ENCODE results near the gene WDFY3.

Gene WDFY3

GRCh38 chr4:84778041-84778440 is 188.4 kb downstream of the WDFY3 start:
- DNase-seq, result no peak

- no peak for DNase-seq
Measured at GRCh38 chr4:84767168-84767567, 199.3 kb downstream of the WDFY3 start.

GRCh38 chr4:84753321-84753972 is 213.0 kb downstream of the WDFY3 start:
- DNase-seq, result no peak

- DNase-seq, result no peak
Measured at GRCh38 chr4:84751707-84752106, 214.8 kb downstream of the WDFY3 start.

DNA sequence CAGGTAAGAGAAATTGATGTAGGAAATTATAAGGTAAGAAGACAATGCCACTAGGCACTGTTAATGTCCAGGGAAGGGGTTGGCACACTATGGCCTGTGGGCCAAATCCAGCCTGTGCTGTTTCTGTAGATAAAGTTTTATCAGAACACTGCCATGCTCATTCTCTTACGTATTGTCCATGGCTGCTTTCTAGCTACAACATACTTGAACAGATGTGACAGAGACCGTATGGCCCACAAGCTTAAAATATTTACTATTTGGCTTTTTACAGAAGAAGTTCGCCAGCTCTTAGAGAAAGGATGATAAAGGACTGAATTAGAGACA is 215.6 kb downstream of the WDFY3 start:
- no peak for DNase-seq

- peak; percentile 51 for DNase-seq
Measured at GRCh38 chr4:84750260-84750959, 216.1 kb downstream of the WDFY3 start.

GRCh38 chr4:84740057-84740456 is 226.4 kb downstream of the WDFY3 start:
- DNase-seq, result no peak

GRCh38 chr4:84738622-84739021 is 227.9 kb downstream of the WDFY3 start:
- DNase-seq, result no peak

GRCh38 chr4:84737656-84738055 is 228.8 kb downstream of the WDFY3 start:
- no peak for DNase-seq

DNA sequence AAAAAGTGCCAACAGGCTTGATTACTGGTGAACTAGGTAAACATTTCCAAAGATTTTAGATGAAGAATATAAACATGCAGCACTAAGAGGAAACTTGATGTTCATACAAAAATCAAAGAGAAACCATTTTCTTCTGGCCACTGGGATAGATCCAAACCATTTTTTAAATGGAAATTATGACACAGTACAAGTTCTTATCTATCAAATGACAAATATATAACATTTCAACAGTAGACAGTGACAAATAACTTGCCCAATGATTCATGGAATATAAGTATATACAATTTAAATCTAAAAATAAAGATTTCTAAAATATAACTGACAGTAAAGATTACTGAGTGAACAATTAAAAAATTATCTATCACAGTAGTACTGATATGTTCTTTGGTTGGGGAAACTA is 232.5 kb downstream of the WDFY3 start:
- no peak for DNase-seq

DNA sequence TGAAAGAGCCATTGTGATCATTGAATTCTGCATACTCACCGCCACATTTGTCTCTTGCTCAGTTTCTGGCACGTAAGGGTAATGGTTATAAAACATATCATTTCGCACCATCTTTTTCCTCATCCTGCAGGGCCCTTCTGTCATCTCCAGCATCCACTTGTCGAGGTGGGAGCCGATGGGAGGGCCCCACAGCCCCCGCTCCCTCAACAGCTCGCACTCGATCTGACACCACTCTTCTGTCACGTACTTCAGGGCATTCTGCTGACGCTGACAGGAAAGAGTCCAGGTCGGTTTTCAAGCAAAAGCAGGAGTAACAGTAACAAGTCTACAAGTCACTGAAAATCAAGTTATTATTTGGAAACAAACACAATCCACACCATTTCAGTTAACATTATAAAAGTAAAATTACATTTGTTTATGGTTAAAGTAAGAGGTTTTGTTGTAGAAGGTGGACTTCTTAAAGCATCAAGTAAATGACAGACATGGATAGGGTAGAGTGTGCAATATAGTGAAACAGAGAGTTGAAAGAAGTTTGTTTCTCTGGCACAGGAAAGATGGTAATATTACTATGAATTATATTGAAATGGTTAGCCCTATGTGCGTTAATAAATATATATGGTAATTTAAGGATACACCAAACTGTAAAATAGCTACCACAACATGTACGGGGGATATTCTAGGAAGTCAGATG is 233.0 kb downstream of the WDFY3 start:
- DNase-seq, result no peak

DNA sequence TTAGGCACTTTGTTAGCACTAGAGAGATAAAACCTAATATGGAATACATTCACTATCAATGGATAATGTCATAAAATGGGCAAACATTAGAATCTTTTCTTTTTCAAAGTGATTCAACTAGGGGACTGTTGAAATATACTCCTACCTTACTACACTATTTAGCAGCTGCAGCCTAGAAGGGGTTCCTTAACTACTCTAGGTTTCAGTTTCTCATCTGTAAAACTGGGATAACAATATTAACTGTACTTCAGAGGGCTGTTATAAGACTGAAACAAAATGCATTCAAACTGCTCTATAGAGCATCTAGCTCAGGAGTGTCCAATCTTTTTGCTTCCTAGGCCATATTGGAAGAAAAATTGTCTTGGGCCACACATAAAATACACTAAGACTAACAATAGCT is 236.1 kb downstream of the WDFY3 start:
- DNase-seq, result no peak

- DNase-seq, result no peak
Measured at GRCh38 chr4:84727491-84727890, 239.0 kb downstream of the WDFY3 start.

DNA sequence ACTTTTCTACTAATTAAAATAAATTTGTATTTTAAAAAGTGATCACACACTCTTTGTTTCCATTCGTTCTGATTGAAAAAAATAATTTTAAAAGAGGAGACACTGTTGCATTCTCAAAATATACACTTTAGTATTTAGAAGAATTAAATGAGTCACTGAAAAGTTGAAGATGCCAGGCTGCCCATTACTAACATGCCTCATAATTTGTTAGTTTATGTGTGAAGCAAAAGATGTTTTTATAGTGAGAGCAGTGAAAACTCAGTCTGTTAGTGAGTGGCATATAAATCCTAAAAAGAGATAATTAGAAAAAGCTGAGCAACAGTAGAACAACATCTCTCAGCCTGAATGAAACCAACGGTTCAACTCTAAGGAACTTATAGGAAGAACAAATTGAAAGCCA is 240.1 kb downstream of the WDFY3 start:
- no peak for DNase-seq

DNA sequence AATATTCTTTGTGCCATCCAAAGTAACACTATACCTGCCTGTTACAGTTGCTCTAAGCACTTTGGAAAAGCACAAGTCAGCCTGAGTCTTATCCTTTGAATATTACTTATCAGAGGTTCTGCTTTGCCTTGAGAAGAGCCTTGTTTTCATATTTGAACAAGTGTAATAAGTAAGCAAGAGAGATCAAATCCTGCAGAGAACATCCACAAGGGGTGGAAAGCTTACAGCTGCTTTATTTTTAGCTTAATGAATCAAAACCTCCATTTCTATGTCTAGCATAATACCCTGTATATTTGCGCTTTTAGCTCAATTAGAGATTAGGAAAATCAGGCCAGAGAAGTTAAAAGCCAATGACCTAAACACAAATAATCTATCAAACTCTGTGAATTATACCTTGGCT is 243.8 kb downstream of the WDFY3 start:
- peak; percentile 31 for DNase-seq

DNA sequence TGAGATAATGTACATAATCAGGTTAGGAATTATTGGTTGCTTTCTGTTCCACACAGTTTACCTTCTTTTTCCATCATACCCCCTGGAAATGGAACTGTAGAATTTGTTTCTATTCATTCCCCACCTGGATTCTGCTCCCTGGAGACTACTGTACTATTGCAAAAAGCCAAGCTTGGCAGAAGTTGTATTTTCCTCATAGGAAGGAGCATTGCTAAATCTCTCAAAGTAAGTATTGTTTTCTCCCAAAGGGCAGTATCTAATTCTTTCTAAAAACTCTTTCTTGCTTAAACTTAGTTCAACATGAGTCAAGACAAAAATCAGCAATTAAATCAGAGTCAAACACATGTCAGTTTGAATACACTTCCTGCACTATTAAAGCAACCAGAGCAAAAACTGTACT is 247.4 kb downstream of the WDFY3 start:
- DNase-seq, result no peak

DNA sequence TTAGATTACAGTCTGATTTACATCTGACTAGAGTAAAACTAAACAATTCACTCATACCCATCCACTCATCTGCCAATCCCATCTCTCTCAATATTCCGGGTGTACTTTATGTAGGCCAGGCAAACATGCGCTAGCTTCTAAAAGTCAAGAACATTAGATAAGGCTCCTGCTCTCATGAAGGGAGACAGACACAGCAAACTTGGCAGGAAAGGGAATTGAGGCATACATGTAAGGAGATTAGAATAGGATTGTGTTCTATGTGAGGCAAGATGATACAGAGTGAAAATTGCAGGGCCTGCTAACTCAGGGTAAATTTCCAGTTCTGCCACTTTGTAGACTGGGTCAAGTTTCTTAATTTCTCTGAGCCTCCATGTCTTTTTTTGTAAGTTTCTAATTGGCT is 247.8 kb downstream of the WDFY3 start:
- no peak for DNase-seq

- DNase-seq, result no peak
Measured at GRCh38 chr4:84710548-84710947, 255.9 kb downstream of the WDFY3 start.

DNA sequence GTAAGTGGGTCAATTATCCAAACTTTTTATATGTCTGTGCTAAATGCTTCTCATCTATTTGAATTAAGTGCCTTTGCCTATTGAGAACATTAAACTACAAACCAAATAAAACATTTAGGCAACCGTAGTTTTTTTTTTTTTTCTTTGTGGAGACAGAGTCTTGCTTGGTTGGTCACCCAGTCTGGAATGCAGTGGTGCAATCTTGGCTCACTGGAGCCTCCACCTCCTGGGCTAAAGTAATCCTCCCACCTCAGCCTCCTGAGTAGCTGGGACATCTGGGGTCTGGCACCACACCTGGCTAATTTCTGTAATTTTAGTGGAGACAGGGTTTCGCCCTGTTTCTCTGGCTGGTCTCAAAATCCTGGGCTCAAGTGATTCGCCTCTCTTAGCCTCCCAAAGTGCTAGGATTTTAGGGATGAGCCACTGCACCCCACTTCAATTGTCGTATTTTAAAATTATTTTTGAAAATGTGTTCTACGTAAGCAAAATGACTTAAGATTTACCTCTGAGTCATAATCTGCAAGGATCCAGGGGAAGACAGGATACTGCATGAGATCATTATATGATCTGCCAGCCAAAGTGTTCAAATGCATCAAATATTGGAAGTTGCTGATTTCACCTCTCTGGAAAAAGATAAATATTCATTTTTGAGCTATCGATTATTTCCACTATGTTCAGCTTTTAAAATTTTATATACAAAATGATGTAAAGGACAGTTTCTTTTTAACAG is 257.9 kb downstream of the WDFY3 start:
- no peak for DNase-seq

DNA sequence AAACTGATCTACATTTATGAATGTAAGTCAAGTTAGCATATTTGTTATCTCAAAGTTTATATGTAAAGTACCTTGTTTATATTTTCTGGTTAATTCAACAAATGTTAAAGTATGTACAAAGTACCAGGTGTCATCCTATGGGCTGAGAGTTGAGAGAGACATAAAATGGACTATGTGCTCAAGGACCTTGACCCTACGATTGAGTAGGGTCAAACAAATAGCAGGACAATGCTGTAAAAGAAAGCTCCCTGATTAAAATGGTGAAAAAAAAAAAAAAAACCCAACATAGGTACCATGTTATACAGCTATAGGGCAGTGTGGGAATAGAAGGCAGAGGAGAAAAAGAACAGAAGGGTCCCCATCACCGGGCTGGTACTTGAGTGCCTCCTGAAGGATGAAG is 260.2 kb downstream of the WDFY3 start:
- DNase-seq, result no peak

GRCh38 chr4:84699001-84699671 is 267.4 kb downstream of the WDFY3 start:
- DNase-seq, result no peak

GRCh38 chr4:84697615-84698201 is 268.8 kb downstream of the WDFY3 start:
- no peak for DNase-seq

- no peak for DNase-seq
Measured at GRCh38 chr4:84697159-84697558, 269.3 kb downstream of the WDFY3 start.
